Uterus (tissue), 4 donors: ENCODE measurements around the gene PNMA8B. TPM values are rescaled to one million over a fixed set of nuclear protein-coding genes. Genes with fewer than 3 reads are reported as not detected.

ENCODE experiments used
- DNase-seq, 2 donors: peaks; one replicate each; pipeline ENCODE4 v3.0.0-alpha.2; 2019 to 2020
- H3K27ac ChIP-seq, 2 donors: fragments of 200-600 bp; sonication (generic); 1 replicate in 1 of 2; 2 replicates in 1 of 2; pipeline ENCODE4 v1.5.1; 2016 to 2018
- H3K27me3 ChIP-seq, 2 donors: fragments of 200-600 bp; sonication (generic); one replicate each; pipeline ENCODE4 v1.5.1; 2018 to 2019; ENCODE audit warnings: control low read depth in 1 of 2
- H3K36me3 ChIP-seq, 2 donors: fragments of 200-600 bp; sonication (generic); one replicate each; pipeline ENCODE4 v1.5.1; 2019; ENCODE audit warnings: control low read depth in 1 of 2
- H3K4me1 ChIP-seq, 2 donors: fragments of 200-600 bp; sonication (generic); one replicate each; pipeline ENCODE4 v1.5.1; 2018 to 2019; ENCODE audit warnings: control low read depth in 1 of 2
- H3K4me3 ChIP-seq, 2 donors: fragments of 200-600 bp; sonication (generic); 1 replicate in 1 of 2; 2 replicates in 1 of 2; pipeline ENCODE4 v1.5.1; 2018 to 2019; ENCODE audit warnings: mild to moderate bottlenecking in 1 of 2
- H3K9me3 ChIP-seq, 2 donors: fragments of 200-600 bp; sonication (generic); one replicate each; pipeline ENCODE4 v1.5.1; 2019; ENCODE audit warnings: control low read depth in 1 of 2
- POLR2A ChIP-seq, 2 donors: fragments of 450-650 bp; IDR thresholded peaks; one replicate each; pipeline ENCODE4 v1.6.1; 2016; ENCODE audit warnings: antibody characterized with exemption in 2 of 2, mild to moderate bottlenecking in 1 of 2, moderate library complexity in 1 of 2
- intact Hi-C: fragments of 100-400 bp; cut with DNase I; formaldehyde crosslinking; loops from one replicate; pipeline ENCODE4 v1.15.1; 2023; ENCODE audit warnings: low total_unique reads
- total RNA-seq, 4 donors: library from RNA; depleted of rRNA in 3 of 4; stranded (reverse); fragments of >200 nt in 3 of 4; gene quantifications; one replicate each; pipeline versions ENCODE4 v1.1.0 to v1.2.4, GENCODE V29; 2014 to 2023
- TF ChIP-seq, protein P1 (sequence below), 4 experiments: fragments of 200-600 bp in 2 of 4; fragments of 450-650 bp in 2 of 4; sonication (generic) in 2 of 4; IDR thresholded peaks; one replicate each; pipeline ENCODE4 v1.5.1; 2016 to 2019; ENCODE audit warnings: antibody characterized with exemption in 4 of 4, mild to moderate bottlenecking in 2 of 4, moderate library complexity in 1 of 4
- donor health status: DM: yes; HTN: yes; CAD: no.

Gene PNMA8B
- total RNA-seq, 4 donors from 2014 or later = 2.2 to 7.9 (median 3.1) TPM; not detected in 1

DNA sequence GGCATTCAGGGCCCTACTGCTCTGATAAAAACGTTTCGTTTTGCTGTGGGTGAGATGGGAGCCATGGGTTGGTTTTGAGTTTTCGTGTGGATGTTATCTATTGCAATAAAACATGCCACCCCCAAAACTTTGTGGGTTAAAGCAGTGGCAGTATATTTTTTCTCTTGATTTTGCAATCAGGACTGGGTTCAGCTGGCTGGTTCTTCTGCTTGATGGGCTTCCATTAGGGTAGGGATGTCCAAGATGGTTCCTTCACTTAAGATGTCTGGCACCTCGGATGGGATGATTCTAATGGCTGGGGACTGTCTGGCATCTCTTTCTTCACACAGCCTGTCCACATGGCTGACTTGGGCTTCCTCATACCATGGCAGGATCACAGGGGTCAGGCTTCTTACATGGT is 15.6 kb upstream of the PNMA8B start:
- intact Hi-C loops = no loop called here
- Histone ChIP-seq H3K4me1 (peaks cover 0 to 3% of the 10 kb centered on the region in 2 donors), H3K36me3 (no peaks in the 10 kb centered on the region)

DNA sequence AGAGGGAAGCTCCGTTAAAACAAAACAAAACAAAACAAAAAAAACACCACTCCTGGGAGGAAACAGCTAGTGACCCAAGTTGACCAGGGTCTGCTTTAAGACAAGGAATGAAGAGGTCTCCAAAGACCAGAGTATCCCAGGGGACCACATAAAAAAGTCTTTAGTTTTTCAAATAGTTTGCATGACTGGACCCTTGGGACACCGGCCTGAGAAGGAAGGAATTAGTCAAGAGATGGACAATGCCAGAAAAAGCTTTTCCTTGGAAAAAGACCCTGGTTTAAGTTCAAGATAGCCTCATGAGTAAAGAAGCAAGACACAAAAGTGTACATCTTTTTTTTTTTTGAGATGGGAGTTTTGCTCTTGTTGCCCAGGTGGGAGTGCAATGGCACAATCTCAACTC is 12.5 kb upstream of the PNMA8B start:
- Histone ChIP-seq H3K9me3 (no peaks in the 10 kb centered on the region), H3K27me3 (no peaks in the 10 kb centered on the region), H3K4me1 (no peaks in the 10 kb centered on the region), H3K36me3 (no peaks in the 10 kb centered on the region), H3K4me3 (no peak overlapping the region), H3K27ac (no peak overlapping the region)
- intact Hi-C loops = no loop called here
- no peak for TF ChIP-seq POLR2A (IDR thresholded peaks at IDR 0.05)
- TF ChIP-seq, protein P1, sequence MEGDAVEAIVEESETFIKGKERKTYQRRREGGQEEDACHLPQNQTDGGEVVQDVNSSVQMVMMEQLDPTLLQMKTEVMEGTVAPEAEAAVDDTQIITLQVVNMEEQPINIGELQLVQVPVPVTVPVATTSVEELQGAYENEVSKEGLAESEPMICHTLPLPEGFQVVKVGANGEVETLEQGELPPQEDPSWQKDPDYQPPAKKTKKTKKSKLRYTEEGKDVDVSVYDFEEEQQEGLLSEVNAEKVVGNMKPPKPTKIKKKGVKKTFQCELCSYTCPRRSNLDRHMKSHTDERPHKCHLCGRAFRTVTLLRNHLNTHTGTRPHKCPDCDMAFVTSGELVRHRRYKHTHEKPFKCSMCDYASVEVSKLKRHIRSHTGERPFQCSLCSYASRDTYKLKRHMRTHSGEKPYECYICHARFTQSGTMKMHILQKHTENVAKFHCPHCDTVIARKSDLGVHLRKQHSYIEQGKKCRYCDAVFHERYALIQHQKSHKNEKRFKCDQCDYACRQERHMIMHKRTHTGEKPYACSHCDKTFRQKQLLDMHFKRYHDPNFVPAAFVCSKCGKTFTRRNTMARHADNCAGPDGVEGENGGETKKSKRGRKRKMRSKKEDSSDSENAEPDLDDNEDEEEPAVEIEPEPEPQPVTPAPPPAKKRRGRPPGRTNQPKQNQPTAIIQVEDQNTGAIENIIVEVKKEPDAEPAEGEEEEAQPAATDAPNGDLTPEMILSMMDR (IDR thresholded peaks at IDR 0.05) = no peak
- no peak for DNase-seq

More for the DNA sequence above, 15.6 kb upstream of the PNMA8B start:
- no peaks in the 10 kb centered on the region for H3K9me3 ChIP-seq
- TF ChIP-seq POLR2A (IDR thresholded peaks at IDR 0.05) = no peak
- TF ChIP-seq, protein P1 (IDR thresholded peaks at IDR 0.05) = no peak
- DNase-seq = no peak
- no peak overlapping the region for H3K27ac ChIP-seq
- no peaks in the 10 kb centered on the region for H3K27me3 ChIP-seq
- no peak overlapping the region for H3K4me3 ChIP-seq

DNA sequence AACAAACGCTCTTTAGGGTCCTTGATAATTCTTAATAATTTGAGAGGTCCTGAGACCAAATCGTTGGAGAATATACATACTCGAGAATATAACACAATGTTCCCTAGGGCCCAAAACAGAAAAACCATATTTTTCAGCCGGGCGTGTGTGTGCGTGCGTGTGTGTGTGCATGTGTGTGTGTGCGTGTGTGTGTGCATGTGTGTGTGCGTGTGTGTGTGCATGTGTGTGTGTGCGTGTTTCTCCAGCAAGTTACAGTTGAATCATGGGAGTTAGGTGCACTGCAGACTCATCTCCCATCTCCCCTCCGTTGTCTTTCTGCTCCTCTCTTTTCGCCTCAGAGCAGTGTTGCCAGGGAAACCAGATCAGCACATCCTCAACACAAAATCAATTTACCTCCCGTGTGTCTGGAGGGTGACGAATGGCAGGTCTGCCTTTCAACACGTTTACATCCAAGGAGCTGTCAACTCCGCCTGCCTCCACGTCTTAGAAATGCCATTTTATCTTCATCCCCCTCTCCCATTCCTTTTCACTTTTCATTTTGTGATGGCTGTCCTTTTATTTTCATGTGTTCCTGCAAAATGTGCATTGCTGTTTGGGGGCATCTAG is 8.3 kb upstream of the PNMA8B start:
- no peak for DNase-seq
- Histone ChIP-seq H3K27me3 (no peaks in the 10 kb centered on the region), H3K4me1 (no peaks in the 10 kb centered on the region), H3K27ac (no peak overlapping the region), H3K4me3 (no peak overlapping the region), H3K9me3 (no peaks in the 10 kb centered on the region), H3K36me3 (no peaks in the 10 kb centered on the region)
- TF ChIP-seq, protein P1 (IDR thresholded peaks at IDR 0.05) = no peak
- no peak for TF ChIP-seq POLR2A (IDR thresholded peaks at IDR 0.05)
- intact Hi-C loops = no loop called here

DNA sequence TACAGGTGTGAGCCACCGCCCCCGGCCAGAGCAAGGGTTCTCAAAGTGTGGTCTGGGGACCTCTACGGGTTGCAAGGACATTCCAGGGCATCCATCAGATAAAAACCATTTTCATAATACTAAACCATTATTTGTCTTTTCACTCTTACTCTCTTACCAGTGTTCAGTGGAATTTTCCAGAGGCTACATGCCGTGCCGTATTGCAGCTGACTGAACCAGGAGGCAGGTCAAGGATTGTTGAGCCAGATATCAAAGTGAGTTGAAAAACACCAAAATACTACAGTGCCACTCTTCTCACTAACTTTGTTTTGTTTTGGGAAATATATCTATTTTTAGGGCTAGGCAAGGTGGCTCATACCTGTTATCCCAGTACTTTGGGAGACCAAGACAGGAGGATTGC is 7.2 kb upstream of the PNMA8B start:
- DNase-seq = no peak
- Histone ChIP-seq H3K36me3 (no peaks in the 10 kb centered on the region), H3K4me3 (no peak overlapping the region), H3K27me3 (no peaks in the 10 kb centered on the region), H3K4me1 (no peaks in the 10 kb centered on the region), H3K9me3 (no peaks in the 10 kb centered on the region), H3K27ac (no peak overlapping the region)
- TF ChIP-seq POLR2A (IDR thresholded peaks at IDR 0.05) = no peak
- TF ChIP-seq, protein P1 (IDR thresholded peaks at IDR 0.05) = no peak
- intact Hi-C loops = no loop called here

DNA sequence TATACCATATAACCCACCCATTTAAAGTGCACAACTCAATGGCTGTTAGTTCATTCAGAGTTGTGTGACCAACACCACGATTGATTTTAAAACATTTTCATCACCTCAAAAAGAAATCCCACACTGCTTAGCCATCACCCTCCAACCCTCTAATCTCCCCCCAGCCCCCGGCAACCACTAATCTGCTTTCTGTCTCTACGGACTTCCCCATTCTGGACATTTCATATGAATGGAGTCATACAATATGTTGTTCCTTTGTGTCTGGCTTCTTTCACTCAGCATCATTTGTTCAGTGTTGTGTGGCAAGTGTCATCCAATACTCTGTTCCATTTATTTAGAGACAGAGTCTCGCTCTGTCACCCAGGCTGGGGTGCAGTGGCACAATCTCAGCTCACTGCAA is 4.0 kb upstream of the PNMA8B start:
- H3K4me3 ChIP-seq = no peak overlapping the region
- no peak for DNase-seq
- no peaks in the 10 kb centered on the region for H3K9me3 ChIP-seq
- H3K27me3 ChIP-seq = no peaks in the 10 kb centered on the region
- intact Hi-C loops = loop anchor here (10.0 kb wide), 1 partner anchor 225 kb away; no protein-coding TSS in a partner anchor
- H3K27ac ChIP-seq = no peak overlapping the region
- TF ChIP-seq, protein P1 (IDR thresholded peaks at IDR 0.05) = no peak
- TF ChIP-seq POLR2A (IDR thresholded peaks at IDR 0.05) = no peak
- H3K4me1 ChIP-seq = peaks cover 0 to 6% of the 10 kb centered on the region in 2 donors
- H3K36me3 ChIP-seq = no peaks in the 10 kb centered on the region
